GM18526 (cell line): ENCODE results near the gene CROCC.
A peak's percentile ranks its signal among the peaks of the same experiment; 100 is the strongest.

Experiments used
- POLR2A ChIP-seq: IDR thresholded peaks from 3 replicates; pipeline ENCODE4 v1.6.1; 2011; ENCODE audit not compliant: insufficient read length; ENCODE audit errors: extremely low read depth

The CROCC gene

DNA sequence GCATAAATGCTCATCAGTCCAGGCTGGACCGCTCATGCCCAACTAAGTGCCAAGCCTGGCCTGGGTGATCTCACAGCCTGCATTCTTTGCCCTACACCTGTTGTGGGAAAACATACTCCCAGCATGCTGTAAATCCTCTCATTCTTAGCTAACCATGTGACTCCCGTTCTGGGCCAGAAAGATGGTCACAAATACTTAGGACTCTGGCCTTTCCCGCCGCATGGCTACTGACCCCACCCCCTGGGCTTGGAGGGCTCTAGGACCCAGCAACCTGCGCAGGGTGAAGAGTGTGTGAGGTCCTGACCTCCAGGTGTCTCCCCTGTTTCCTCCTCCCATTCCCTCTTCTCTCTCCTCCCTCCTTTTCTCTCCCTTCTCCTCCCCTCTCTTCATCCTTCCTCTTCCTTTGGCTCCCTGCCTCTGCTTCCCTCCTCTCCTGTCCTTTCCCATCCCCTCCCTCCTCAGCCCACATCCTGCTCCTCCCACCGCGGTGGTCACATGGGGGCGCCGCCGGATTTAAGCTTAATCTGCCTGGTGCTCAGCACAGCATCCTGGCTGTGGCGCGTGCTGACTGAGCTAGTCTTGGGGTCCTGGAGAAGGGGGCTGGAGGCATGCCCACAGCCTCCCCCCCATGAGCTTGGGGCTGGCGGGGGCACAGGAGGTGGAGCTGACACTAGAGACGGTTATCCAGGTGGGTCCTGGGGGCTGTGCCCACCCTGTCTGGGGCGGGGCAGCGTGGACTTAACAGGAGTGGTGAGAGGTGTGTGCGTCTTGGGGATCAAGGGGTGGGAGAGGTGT lies at the start of gene CROCC:
Gene CROCC (plus strand): TSS at position 541 of the 795 bp plus-strand sequence. CDS start 88 bp downstream, at position 629.
- no peak for TF ChIP-seq POLR2A

GRCh38 chr1:16882986-16883385 lies 38.7 kb upstream of the CROCC start:
- TF ChIP-seq POLR2A, result no peak

GRCh38 chr1:16886860-16887605 lies 34.7 kb upstream of the CROCC start:
- TF ChIP-seq POLR2A, result no peak

GRCh38 chr1:16888860-16889816 lies 32.6 kb upstream of the CROCC start:
- no peak for TF ChIP-seq POLR2A

DNA sequence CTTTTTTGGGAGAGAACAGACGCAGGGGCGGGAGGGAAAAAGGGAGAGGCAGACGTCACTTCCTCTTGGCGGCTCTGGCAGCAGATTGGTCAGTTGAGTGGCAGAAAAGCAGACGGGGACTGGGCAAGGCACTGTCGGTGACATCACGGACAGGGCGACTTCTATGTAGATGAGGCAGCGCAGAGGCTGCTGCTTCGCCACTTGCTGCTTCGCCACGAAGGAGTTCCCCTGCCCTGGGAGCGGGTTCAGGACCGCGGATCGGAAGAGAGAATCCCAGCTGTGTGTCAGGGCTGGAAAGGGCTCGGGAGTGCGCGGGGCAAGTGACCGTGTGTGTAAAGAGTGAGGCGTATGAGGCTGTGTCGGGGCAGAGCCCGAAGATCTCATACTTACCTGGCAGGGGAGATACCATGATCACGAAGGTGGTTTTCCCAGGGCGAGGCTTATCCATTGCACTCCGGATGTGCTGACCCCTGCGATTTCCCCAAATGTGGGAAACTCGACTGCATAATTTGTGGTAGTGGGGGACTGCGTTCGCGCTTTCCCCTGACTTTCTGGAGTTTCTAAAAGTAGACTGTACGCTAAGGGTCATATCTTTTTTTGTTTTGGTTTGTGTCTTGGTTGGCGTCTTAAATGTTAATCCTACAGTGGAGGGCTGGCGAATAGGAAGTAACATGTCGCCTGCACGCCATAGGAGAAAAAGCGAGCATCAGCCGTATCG lies 26.0 kb upstream of the CROCC start, which contains the start of gene RNU1-2:
Gene RNU1-2 (plus strand): TSS at position 383 of the 718 bp plus-strand sequence.
- peak; percentile 94 for TF ChIP-seq POLR2A

DNA sequence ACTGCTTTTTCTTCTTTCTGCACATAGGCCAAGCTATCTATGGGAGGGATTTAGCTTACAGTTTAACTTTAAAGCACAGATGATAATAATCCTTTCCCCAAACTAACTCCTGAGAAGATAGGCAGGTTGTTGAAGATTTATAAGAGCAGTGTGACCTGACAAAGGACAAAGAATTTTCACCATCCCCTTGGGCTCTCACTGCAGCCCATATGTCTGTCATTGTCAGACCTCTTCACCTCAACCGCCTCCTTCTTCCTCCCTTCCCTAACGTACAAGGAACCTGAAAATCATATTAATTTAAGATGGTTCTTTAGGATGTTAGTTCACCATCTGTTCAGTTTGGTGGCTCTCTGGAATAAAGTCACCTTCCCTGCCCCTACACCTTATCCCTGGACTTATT lies 21.0 kb upstream of the CROCC start:
- TF ChIP-seq POLR2A, result no peak

GRCh38 chr1:16903054-16903453 lies 18.7 kb upstream of the CROCC start:
- no peak for TF ChIP-seq POLR2A

- TF ChIP-seq POLR2A, result no peak
Observed at GRCh38 chr1:16903458-16903796, 18.3 kb upstream of the CROCC start.

- no peak for TF ChIP-seq POLR2A
Observed at GRCh38 chr1:16904560-16905109, 17.1 kb upstream of the CROCC start.

GRCh38 chr1:16905110-16905867 lies 16.4 kb upstream of the CROCC start:
- peak; percentile 99 for TF ChIP-seq POLR2A

DNA sequence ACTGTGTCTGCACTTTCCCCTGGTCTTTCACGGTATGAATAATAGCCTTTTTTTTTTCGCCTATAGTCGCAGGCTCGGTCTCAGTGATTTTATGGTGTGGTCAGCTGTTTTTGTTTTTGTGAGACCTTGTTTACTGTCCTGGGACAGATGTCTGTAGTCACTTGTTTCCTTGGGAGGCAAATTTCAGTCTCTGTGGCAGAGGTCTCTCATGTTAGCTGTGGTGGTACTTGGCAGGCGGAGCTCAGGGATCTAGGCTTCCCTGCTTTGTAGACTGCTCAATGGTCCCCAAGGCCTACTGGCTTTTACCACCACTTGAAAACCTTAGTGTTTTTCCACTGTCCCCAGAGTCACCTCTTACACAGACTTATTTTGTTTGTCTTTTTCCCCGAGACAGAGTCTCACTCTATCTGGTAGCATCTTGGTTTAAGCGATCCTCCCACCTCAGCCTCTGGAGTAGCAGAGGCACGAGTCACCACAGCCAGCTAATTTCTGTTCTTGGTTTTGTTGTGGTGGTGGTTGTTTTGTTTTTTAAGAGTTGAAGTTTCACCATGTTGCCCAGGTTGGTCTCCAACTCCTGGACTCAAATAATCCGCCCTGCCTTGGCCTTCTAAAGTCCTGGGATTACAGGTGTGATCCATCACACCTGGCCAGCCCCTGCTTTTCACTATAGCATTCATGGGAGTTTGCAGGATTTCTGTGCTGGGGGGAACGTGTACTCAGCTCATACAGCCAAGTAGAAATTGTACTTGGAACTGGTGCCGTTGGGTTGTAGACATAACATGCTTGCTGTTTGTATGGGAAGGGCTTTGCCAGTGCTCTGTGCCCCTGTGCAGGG lies 15.6 kb upstream of the CROCC start:
- no peak for TF ChIP-seq POLR2A

- TF ChIP-seq POLR2A, result no peak
Observed at GRCh38 chr1:16906873-16907272, 14.9 kb upstream of the CROCC start.
